ENCODE data around the gene OSBPL2. TPM values are rescaled to one million over a fixed set of nuclear protein-coding genes. Genes with fewer than 3 reads are reported as not detected.

Gene OSBPL2
- total RNA-seq, 1 experiment from 2014 or later, result 49.5 TPM

DNA sequence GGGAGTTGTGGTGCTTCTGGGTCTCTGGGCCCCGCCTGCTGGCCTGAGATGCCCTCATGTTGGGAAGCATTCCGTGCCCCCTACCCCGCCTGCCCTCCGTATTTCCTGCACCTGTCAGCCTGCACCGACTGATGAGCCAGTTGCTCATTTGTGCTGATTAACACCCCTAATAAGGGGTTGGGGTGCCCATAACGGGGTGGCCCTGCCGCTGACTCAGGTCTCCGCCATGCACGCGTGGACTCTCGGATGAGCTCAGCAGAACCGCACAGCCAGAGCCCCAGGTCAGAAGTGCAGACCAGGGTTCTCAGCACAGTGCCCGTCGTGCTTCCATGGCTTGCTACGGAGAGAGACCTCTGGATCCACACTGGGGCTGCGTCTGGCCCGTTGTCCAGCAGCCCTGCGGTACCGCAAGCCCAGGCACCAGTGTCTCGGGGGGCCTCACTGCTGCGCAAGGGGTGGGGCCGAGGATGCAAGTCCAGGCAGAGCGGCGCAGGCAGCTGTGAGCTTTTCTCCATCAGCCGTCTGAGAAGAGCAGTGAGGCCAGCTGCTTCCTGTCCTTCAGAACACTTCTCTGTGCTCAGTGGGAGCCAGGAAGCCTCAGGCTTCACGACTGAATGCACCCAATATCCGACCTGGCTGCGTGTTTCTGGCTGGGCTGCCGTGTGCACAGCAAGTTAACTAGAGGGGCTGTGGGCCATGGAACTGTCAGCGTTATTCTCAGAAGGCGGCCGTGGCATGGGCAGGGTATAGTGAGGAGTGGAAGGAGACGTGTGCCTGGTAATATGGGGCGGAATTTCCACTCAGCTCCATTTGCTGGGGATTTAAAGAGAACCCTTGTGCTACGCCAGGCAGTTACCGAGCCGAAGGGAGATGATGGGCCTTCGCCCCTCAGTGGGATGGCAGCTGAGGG lies 36.9 kb upstream of the OSBPL2 start:
- H3K27ac Mint-ChIP-seq, result no peak overlapping the region
- no peak overlapping the region for H3K4me3 Mint-ChIP-seq
- TF ChIP-seq PRRX2 (CRISPR knock-in tag; IDR thresholded peaks at IDR 0.05) (no peak), GABPB1 (CRISPR knock-in tag; IDR thresholded peaks at IDR 0.05) (no peak), ZNF396 (CRISPR knock-in tag; IDR thresholded peaks at IDR 0.05; ENCODE audit: borderline replicate concordance) (no peak), NR3C1 (CRISPR knock-in tag; conservative IDR thresholded peaks at IDR 0.05; ENCODE audit: low read depth) (no peak), SOX15 (CRISPR knock-in tag; IDR thresholded peaks at IDR 0.05) (no peak), RORB (CRISPR knock-in tag; IDR thresholded peaks at IDR 0.05) (no peak), ZNF532 (CRISPR knock-in tag; IDR thresholded peaks at IDR 0.05; ENCODE audit: borderline replicate concordance) (no peak), SMAD3 (CRISPR knock-in tag; IDR thresholded peaks at IDR 0.05; ENCODE audit: borderline replicate concordance) (no peak), JUN (CRISPR knock-in tag; IDR thresholded peaks at IDR 0.05) (no peak), CREB1 (CRISPR knock-in tag; IDR thresholded peaks at IDR 0.05) (no peak), ZNF138 (CRISPR knock-in tag; conservative IDR thresholded peaks at IDR 0.05) (no peak), FOXK1 (CRISPR knock-in tag; IDR thresholded peaks at IDR 0.05) (no peak)
- TF ChIP-seq, protein P1, sequence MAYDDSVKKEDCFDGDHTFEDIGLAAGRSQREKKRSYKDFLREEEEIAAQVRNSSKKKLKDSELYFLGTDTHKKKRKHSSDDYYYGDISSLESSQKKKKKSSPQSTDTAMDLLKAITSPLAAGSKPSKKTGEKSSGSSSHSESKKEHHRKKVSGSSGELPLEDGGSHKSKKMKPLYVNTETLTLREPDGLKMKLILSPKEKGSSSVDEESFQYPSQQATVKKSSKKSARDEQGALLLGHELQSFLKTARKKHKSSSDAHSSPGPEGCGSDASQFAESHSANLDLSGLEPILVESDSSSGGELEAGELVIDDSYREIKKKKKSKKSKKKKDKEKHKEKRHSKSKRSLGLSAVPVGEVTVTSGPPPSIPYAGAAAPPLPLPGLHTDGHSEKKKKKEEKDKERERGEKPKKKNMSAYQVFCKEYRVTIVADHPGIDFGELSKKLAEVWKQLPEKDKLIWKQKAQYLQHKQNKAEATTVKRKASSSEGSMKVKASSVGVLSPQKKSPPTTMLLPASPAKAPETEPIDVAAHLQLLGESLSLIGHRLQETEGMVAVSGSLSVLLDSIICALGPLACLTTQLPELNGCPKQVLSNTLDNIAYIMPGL (CRISPR knock-in tag; IDR thresholded peaks at IDR 0.05), result no peak
- TF ChIP-seq, protein P2, sequence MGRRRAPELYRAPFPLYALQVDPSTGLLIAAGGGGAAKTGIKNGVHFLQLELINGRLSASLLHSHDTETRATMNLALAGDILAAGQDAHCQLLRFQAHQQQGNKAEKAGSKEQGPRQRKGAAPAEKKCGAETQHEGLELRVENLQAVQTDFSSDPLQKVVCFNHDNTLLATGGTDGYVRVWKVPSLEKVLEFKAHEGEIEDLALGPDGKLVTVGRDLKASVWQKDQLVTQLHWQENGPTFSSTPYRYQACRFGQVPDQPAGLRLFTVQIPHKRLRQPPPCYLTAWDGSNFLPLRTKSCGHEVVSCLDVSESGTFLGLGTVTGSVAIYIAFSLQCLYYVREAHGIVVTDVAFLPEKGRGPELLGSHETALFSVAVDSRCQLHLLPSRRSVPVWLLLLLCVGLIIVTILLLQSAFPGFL (CRISPR knock-in tag; IDR thresholded peaks at IDR 0.05; ENCODE audit: borderline replicate concordance), result no peak
- TF ChIP-seq, protein P3, sequence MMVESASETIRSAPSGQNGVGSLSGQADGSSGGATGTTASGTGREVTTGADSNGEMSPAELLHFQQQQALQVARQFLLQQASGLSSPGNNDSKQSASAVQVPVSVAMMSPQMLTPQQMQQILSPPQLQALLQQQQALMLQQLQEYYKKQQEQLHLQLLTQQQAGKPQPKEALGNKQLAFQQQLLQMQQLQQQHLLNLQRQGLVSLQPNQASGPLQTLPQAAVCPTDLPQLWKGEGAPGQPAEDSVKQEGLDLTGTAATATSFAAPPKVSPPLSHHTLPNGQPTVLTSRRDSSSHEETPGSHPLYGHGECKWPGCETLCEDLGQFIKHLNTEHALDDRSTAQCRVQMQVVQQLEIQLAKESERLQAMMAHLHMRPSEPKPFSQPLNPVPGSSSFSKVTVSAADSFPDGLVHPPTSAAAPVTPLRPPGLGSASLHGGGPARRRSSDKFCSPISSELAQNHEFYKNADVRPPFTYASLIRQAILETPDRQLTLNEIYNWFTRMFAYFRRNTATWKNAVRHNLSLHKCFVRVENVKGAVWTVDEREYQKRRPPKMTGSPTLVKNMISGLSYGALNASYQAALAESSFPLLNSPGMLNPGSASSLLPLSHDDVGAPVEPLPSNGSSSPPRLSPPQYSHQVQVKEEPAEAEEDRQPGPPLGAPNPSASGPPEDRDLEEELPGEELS (CRISPR knock-in tag; IDR thresholded peaks at IDR 0.05), result no peak
- DNase-seq (ENCODE audit: low spot score) (no peak), ATAC-seq (no peak)
- H3K4me1 Mint-ChIP-seq, result no peaks in the 10 kb centered on the region
- no peaks in the 10 kb centered on the region for H3K9me3 Mint-ChIP-seq
- peaks cover 39% of the 10 kb centered on the region for H3K36me3 Mint-ChIP-seq
- H3K27me3 Mint-ChIP-seq (ENCODE audit: low read depth), result no peaks in the 10 kb centered on the region
- POLR2A ChIA-PET, result no interaction called here
- CTCF ChIA-PET, result no interaction called here

- ChIA-PET CTCF (no interaction called here), POLR2A (no interaction called here)
- Mint-ChIP-seq H3K4me3 (no peak overlapping the region), H3K27ac (no peak overlapping the region), H3K36me3 (peaks cover 39% of the 10 kb centered on the region), H3K9me3 (no peaks in the 10 kb centered on the region), H3K4me1 (no peaks in the 10 kb centered on the region), H3K27me3 (ENCODE audit: low read depth) (no peaks in the 10 kb centered on the region)
- ATAC-seq (no peak), DNase-seq (ENCODE audit: low spot score) (no peak)
- no peak for TF ChIP-seq ZBTB21 (CRISPR knock-in tag; IDR thresholded peaks at IDR 0.05; ENCODE audit: borderline replicate concordance)
- TF ChIP-seq SMAD3 (CRISPR knock-in tag; IDR thresholded peaks at IDR 0.05; ENCODE audit: borderline replicate concordance), result no peak
- no peak for TF ChIP-seq JAZF1 (CRISPR knock-in tag; IDR thresholded peaks at IDR 0.05)
- no peak for TF ChIP-seq ZNF512 (CRISPR knock-in tag; IDR thresholded peaks at IDR 0.05; ENCODE audit: borderline replicate concordance)
- TF ChIP-seq ZNF263 (CRISPR knock-in tag; IDR thresholded peaks at IDR 0.05; ENCODE audit: low read depth), result no peak
- TF ChIP-seq CREM (CRISPR knock-in tag; IDR thresholded peaks at IDR 0.05), result no peak
- TF ChIP-seq ELF4 (CRISPR knock-in tag; IDR thresholded peaks at IDR 0.05; ENCODE audit: low read depth), result no peak
- TF ChIP-seq, protein P4, sequence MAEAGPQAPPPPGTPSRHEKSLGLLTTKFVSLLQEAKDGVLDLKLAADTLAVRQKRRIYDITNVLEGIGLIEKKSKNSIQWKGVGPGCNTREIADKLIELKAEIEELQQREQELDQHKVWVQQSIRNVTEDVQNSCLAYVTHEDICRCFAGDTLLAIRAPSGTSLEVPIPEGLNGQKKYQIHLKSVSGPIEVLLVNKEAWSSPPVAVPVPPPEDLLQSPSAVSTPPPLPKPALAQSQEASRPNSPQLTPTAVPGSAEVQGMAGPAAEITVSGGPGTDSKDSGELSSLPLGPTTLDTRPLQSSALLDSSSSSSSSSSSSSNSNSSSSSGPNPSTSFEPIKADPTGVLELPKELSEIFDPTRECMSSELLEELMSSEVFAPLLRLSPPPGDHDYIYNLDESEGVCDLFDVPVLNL (CRISPR knock-in tag; IDR thresholded peaks at IDR 0.05; ENCODE audit: borderline replicate concordance, low read depth), result no peak
- no peak for TF ChIP-seq ZNF317 (CRISPR knock-in tag; IDR thresholded peaks at IDR 0.05; ENCODE audit: borderline replicate concordance, low read depth)
These were observed 36.3 kb upstream of the OSBPL2 start for GRCh38 chr20:62202083-62202395.

Measured in WTC11 (cell line).